Measurements from ENCODE around the gene CCL16.

GRCh38 chr17:35963663-35964062 is 17.6 kb downstream of the CCL16 start:
- TF ChIP-seq CTCF (IDR thresholded peaks at IDR 0.05) = no peak
- no peak for TF ChIP-seq POLR2AphosphoS5 (IDR thresholded peaks at IDR 0.05)
- no peak for TF ChIP-seq POLR2A (IDR thresholded peaks at IDR 0.05)
